ENCODE data around the gene TMEM232. TPM values are rescaled to one million over a fixed set of nuclear protein-coding genes. Genes with fewer than 3 reads are reported as not detected.

TMEM232 gene
- total and polyA plus RNA-seq, 2 of the 4 experiments (the other 2 are of a cell fraction) = 0.17 to 0.36 TPM

DNA sequence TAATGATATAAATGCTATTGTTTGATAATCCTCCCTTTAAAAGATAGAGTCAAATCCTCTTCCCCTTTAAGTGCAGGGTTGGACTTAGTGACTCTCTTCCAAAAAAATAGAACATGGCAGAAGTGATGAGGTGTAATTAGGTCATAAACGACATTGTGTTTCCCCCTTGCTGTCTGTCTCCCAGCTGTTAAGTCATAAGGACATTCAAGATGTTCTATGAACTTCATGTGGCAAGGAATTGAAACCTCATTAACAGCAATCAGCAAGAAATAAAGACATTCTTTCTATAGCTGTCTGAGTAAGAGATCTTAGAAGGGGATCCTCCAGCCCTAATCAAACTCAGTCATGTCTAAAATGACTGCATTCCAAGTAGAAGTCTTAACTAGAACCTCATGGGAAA lies 9.1 kb upstream of the TMEM232 start:
- H3K9me1 ChIP-seq (ENCODE audit: insufficient read depth, low read length) = no peaks in the 10 kb centered on the region
- no peak overlapping the region for H3K23ac ChIP-seq (ENCODE audit: low read depth, low read length)
- intact Hi-C loops (cut with micrococcal nuclease) (loop anchor here (10.0 kb wide), 1 partner anchor 1051 kb away; the partner anchor contains the start of gene MAN2A1), in situ Hi-C loops (cut with MboI; ENCODE audit: low sequenced_read_pairs) (no loop called here), dilution Hi-C loops (cut with HindIII; ENCODE audit: low sequenced_read_pairs, unreplicated experiment) (no loop called here)
- no TSS peak for BruUV-seq (replicated peaks)
- ATAC-seq (ENCODE audit: low read depth) (no peak), DNase-seq (no peak)
- no peaks in the 10 kb centered on the region for H3K9me3 ChIP-seq (ENCODE audit: control insufficient read depth, insufficient read depth, low read length)
- H2AFZ ChIP-seq (replicated peaks; ENCODE audit: low read length, poor library complexity) = no peak overlapping the region
- H3K27ac ChIP-seq (ENCODE audit: insufficient read depth, low read length) = no peak overlapping the region
- H4K8ac ChIP-seq (ENCODE audit: low read depth in 2 of 2, low read length in 2 of 2) = no peak overlapping the region
- TF ChIP-seq RAD21 (IDR thresholded peaks at IDR 0.05; ENCODE audit: low read length) = no peak
- TF ChIP-seq NFE2L2 (IDR thresholded peaks at IDR 0.05; ENCODE audit: low read depth, low read length) = no peak
- TF ChIP-seq MXI1 (IDR thresholded peaks at IDR 0.05; ENCODE audit: borderline replicate concordance, low read depth, low read length) = no peak
- TF ChIP-seq MAZ (IDR thresholded peaks at IDR 0.05; ENCODE audit: borderline replicate concordance, low read depth, low read length) = no peak
- TF ChIP-seq ELK1 (IDR thresholded peaks at IDR 0.05; ENCODE audit: borderline replicate concordance, low read depth, low read length) = no peak
- no peak for TF ChIP-seq FOS (IDR thresholded peaks at IDR 0.05; ENCODE audit: low read depth, low read length)
- H3K4me3 ChIP-seq (ENCODE audit: insufficient read depth, low read depth, low read length) = no peak overlapping the region
- no peak overlapping the region for H3K4ac ChIP-seq (ENCODE audit: low read depth, low read length)
- no peak overlapping the region for H2AK9ac ChIP-seq (replicated peaks; ENCODE audit: low read depth, low read length, poor library complexity)
- no peak overlapping the region for H3K18ac ChIP-seq (ENCODE audit: low read depth, low read length)
- no peak overlapping the region for H2BK120ac ChIP-seq (ENCODE audit: low read depth, low read length)
- no peaks in the 10 kb centered on the region for H3K27me3 ChIP-seq (ENCODE audit: control insufficient read depth, insufficient read depth, low read length)
- H2BK20ac ChIP-seq (ENCODE audit: low read depth, low read length) = no peak overlapping the region
- H3K4me1 ChIP-seq (ENCODE audit: control insufficient read depth, insufficient read depth, low read length) = no peaks in the 10 kb centered on the region
- no peaks in the 10 kb centered on the region for H4K20me1 ChIP-seq (ENCODE audit: insufficient read depth, low read length)
- H2BK5ac ChIP-seq (ENCODE audit: low read depth, low read length, poor library complexity, severe bottlenecking) = no peak overlapping the region
- H2AK5ac ChIP-seq (ENCODE audit: low read depth, low read length) = no peak overlapping the region
- no peak overlapping the region for H4K5ac ChIP-seq (ENCODE audit: low read depth, low read length)
- H3K4me2 ChIP-seq (ENCODE audit: low read depth, low read length) = no peak overlapping the region
- ChIA-PET POLR2A (ENCODE audit: unreplicated experiment) (no interaction called here), CTCF (interaction anchor here (1.1 kb wide), 1 partner anchor 9 kb away, joined by 3 read pairs; the partner anchor contains the start of gene TMEM232)
- no peak overlapping the region for H3K56ac ChIP-seq (ENCODE audit: extremely low read depth, insufficient read depth, low read length)
- no peaks in the 10 kb centered on the region for H3K36me3 ChIP-seq (ENCODE audit: control insufficient read depth, insufficient read depth, low read length)
- H2BK15ac ChIP-seq (ENCODE audit: low read depth, low read length) = no peak overlapping the region
- no CpG with 5 or more reads among the region's 1 CpG for WGBS, 2 experiments (ENCODE audit: extremely low coverage in 2 of 2, insufficient read length in 1 of 2)
- H3K79me1 ChIP-seq (ENCODE audit: low read depth in 1 of 2, low read length in 2 of 2) = peaks cover 8 to 15% of the 10 kb centered on the region in 2 experiments; a peak in 2 of 4 replicates
- no peak overlapping the region for H3K9ac ChIP-seq (ENCODE audit: low read depth, low read length)
- no peak overlapping the region for H4K91ac ChIP-seq (ENCODE audit: insufficient read depth, low read depth, low read length)
- H3K14ac ChIP-seq (replicated peaks; ENCODE audit: low read depth, low read length) = no peak overlapping the region
